VCaP (cell line): ENCODE measurements around the gene GALK2.

Experiments used
- H3K27ac ChIP-seq: fragments of 450-650 bp; 2 replicates; pipeline ENCODE4 v1.5.1; 2017
- TF ChIP-seq, protein P1 (sequence below): fragments of 450-650 bp; conservative IDR thresholded peaks from 2 replicates; pipeline ENCODE4 v1.5.1; 2017; ENCODE audit warnings: mild to moderate bottlenecking, moderate library complexity

Gene GALK2

DNA sequence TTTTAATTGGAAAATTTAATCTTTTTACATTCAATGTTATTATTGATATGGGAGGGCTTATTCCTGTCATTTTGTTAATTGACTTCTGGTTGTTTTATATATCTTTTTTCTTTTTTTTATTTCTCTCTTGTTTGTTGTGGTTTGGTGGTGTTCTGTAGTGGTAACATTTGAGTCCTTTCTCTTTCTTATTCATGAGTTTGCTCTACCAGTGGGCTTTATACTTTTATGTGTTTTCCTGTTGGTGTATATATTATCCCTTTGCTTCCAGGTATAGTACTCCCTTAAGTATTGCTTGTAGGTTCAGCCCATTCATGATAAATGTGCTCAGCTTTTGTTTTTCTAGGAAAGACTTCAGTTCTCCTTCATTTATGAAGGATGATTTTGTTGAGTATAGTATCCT is 57.6 kb downstream of the GALK2 start:
- H3K27ac ChIP-seq = no peak overlapping the region
- TF ChIP-seq, protein P1, sequence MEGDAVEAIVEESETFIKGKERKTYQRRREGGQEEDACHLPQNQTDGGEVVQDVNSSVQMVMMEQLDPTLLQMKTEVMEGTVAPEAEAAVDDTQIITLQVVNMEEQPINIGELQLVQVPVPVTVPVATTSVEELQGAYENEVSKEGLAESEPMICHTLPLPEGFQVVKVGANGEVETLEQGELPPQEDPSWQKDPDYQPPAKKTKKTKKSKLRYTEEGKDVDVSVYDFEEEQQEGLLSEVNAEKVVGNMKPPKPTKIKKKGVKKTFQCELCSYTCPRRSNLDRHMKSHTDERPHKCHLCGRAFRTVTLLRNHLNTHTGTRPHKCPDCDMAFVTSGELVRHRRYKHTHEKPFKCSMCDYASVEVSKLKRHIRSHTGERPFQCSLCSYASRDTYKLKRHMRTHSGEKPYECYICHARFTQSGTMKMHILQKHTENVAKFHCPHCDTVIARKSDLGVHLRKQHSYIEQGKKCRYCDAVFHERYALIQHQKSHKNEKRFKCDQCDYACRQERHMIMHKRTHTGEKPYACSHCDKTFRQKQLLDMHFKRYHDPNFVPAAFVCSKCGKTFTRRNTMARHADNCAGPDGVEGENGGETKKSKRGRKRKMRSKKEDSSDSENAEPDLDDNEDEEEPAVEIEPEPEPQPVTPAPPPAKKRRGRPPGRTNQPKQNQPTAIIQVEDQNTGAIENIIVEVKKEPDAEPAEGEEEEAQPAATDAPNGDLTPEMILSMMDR = no peak

DNA sequence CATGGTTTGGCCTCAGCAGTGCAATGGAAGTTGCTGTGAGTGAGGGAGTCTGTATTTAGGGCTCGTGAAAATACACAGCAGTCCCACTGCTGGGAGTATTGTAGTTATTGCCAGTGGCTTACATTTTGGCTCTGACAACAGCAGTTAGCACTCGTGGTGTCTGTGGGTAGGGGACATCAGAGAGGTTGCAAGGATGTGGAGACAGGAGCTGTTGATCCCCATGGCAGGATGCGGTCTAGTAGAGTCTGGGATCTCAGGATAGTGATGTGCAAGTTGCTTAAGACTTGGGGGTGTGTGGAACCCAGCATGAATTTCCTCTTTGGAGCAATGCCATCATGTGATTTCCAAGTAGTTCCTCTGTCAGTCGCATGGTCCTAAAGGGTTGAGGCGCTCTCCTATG is 59.9 kb downstream of the GALK2 start:
- TF ChIP-seq, protein P1 = no peak
- H3K27ac ChIP-seq = no peak overlapping the region

DNA sequence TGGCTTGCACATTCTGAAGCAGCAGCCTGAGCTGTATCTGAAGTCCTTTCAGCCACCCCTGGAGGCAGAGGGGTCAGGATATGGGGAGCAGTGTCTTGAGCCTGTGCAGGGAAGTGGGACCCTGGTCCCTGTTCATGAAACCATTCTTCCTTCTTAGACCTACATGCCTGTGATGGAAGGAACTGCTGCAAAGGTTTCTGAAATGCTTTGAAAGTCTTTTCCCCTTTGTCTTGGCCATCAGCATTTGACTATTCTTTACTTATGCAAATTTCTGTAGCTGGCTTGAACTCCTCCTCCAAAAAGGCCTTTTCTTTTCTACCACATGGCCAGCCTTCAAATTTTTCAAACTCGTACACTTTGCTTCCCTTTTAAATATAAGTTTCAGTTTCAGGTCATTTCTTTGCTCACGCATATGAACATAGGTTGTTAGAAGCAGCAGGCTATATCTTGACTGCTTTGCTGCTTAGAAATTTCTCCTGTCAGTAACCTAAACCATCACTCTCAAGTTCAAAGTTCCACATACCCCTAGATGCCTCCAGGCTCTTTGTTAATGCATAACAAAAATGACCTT is 62.3 kb downstream of the GALK2 start:
- no peak overlapping the region for H3K27ac ChIP-seq
- TF ChIP-seq, protein P1 = no peak

DNA sequence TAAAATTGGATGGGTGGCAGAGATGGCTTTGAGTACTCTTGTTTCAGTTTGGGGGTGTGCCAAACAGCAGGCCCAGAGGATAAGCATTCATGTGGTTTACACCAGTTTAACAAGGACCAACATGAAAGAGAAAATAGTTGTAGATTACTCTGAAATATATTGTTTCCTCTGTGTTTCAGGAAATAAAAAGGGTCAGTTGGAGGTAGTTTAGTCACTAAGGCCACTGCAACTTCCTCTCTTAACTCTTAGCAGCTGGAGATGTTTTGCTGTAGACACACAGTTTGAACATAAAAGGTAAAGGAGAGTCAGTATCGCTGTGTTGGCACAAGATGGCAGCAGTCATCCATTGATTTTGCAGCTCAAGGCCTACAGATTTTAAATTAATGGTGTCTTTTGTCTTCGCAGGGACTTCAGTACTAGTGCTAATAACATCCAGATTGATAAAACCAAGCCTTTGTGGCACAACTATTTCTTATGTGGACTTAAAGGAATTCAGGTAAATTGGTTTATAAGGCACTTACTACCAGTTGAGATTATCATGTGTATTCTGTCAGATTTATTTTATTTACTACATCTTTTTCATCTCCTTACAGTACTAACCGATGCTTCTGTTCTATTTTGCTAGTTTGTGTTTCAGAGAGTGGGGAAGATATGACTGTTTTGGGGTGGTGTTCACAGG is 65.5 kb downstream of the GALK2 start:
- no peak overlapping the region for H3K27ac ChIP-seq
- TF ChIP-seq, protein P1 = peak; percentile 86

DNA sequence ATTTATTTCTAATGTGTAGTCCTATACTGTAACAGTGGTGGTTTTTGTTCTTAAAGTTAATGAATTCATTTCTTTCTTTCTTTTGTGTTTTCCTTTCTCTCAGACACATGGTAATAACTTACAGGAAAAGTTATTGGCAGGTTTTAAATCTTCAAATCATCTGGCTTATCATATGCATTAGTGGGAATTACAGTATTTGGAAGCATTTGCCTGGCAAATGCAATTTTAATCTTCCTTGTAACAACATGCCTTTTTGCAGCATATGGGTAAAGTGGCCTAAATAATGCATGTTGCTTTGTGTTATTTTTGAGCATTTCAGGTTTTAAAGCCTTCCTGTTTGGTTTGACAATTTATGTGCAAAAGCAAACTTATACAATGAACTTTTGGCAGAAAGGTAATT is 66.8 kb downstream of the GALK2 start:
- no peak overlapping the region for H3K27ac ChIP-seq
- TF ChIP-seq, protein P1 = no peak

DNA sequence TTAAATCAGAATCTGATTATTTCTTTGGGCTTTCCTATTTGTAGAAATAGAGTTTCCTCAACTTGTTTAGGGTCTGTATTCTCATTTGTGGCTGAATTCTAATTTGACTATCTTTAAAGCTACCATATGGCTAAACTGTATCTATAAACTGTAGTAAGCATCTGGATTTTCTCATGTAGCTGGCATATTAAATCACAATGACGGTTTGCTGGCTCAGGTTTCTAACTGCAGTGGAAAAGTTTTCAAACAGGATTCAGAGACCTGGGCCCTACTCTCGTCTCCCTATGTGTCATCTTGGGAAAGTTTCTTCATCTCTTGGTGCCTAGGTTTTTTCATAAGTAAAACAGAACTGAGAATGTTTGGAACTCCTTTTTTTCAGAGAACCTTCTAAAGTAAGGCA is 68.3 kb downstream of the GALK2 start:
- TF ChIP-seq, protein P1 = no peak
- no peak overlapping the region for H3K27ac ChIP-seq

DNA sequence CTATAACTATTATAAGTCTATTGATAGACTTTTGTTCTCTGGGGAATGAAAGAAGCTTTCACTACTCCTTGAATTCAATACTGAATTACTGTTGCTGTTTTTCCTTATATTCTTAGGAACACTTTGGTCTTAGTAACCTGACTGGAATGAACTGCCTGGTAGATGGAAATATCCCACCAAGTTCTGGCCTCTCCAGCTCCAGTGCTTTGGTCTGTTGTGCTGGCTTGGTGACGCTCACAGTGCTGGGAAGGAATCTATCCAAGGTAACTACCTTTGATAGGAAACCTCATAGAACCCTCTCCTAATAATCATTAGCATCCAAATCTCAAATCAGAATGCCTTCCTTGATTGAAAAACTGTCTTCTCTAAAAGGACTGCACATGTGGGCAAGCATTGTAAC is 69.1 kb downstream of the GALK2 start:
- TF ChIP-seq, protein P1 = no peak
- H3K27ac ChIP-seq = no peak overlapping the region
